H1 (cell line): ENCODE measurements around the gene CYP46A1. TPM values are rescaled to one million over a fixed set of nuclear protein-coding genes. Genes with fewer than 3 reads are reported as not detected.

ENCODE experiments used
- CEBPB ChIP-seq: IDR thresholded peaks from 2 replicates; pipeline ENCODE4 v1.6.1; 2012; ENCODE audit warnings: low read depth, low read length
- HDAC6 ChIP-seq: IDR thresholded peaks from one replicate; pipeline ENCODE4 v1.7.1; 2012; ENCODE audit warnings: low read depth, mild to moderate bottlenecking, inconsistent platforms, low read length, moderate library complexity
- RFX5 ChIP-seq: IDR thresholded peaks from 2 replicates; pipeline ENCODE4 v1.6.1; 2011; ENCODE audit warnings: low read depth, low read length, improper control_type of control experiment, borderline replicate concordance
- SRF ChIP-seq: IDR thresholded peaks from 2 replicates; pipeline ENCODE4 v1.6.1; 2011; ENCODE audit warnings: mild to moderate bottlenecking, low read depth, low read length, moderate library complexity
- polyA plus RNA-seq, 7 experiments: library from polyadenylated mRNA; depleted of rRNA in 3 of 7; stranded (reverse) in 5 of 7; unstranded in 2 of 7; fragments of >200 nt in 5 of 7; fragments of 200-250 nt in 2 of 7; gene quantifications; 1 replicate in 5 of 7; 2 replicates in 1 of 7; 4 replicates in 1 of 7; pipeline versions ENCODE4 v1.2.1 to v1.2.3, GENCODE V29; 2011 to 2013; ENCODE audit warnings: missing spikeins in 2 of 7, mixed read lengths in 2 of 7
- total RNA-seq: library from RNA; stranded (reverse); fragmentation: NEBNext Ultra II Directional; extraction: Animal tissue kit (Norgen Biotek cat#: 25700); gene quantifications from 2 replicates; pipeline ENCODE4 v1.2.1, GENCODE V29; 2021
- TF ChIP-seq, protein P1 (sequence below): IDR thresholded peaks from 2 replicates; pipeline ENCODE4 v1.6.1; 2012; ENCODE audit warnings: inconsistent platforms
- TF ChIP-seq, protein P2 (sequence below): IDR thresholded peaks from 2 replicates; pipeline ENCODE4 v1.6.1; 2012; ENCODE audit warnings: inconsistent platforms

The CYP46A1 gene
- total and polyA plus RNA-seq, 2 of the 8 experiments (the other 6 are each of a cell fraction or from before 2014, with no cell fraction given), result 0.41 to 1.3 TPM

DNA sequence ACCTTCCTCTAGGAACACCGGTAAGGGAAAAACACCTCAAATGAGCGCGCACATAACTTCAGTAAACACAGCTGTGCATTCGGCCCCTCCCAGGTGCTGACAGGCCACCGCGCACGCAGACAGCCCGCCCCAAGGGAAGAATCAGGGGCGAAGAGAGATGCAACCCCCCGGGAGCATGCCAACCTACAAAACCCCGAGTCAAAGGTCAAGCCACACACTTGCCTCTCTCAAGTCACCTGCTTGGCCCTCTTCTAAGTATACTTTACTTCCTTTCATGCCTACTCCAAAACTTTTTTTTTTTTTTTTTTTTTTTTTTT, 2.3 kb upstream of the CYP46A1 start (continued):
- TF ChIP-seq, protein P1, sequence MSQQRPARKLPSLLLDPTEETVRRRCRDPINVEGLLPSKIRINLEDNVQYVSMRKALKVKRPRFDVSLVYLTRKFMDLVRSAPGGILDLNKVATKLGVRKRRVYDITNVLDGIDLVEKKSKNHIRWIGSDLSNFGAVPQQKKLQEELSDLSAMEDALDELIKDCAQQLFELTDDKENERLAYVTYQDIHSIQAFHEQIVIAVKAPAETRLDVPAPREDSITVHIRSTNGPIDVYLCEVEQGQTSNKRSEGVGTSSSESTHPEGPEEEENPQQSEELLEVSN, result no peak
- TF ChIP-seq RFX5 (no peak), SRF (no peak), CEBPB (no peak), HDAC6 (no peak)
- TF ChIP-seq, protein P2, sequence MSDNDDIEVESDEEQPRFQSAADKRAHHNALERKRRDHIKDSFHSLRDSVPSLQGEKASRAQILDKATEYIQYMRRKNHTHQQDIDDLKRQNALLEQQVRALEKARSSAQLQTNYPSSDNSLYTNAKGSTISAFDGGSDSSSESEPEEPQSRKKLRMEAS, result no peak
